Right atrium auricular region (tissue), 2 donors: ENCODE data around the gene PM20D2. TPM values are rescaled to one million over a fixed set of nuclear protein-coding genes. Genes with fewer than 3 reads are reported as not detected.

ENCODE experiments used
- DNase-seq: peaks from one replicate; pipeline ENCODE4 v3.0.0-alpha.2; 2019; ENCODE audit warnings: low spot score
- H3K27ac ChIP-seq, 2 donors: fragments of 200-600 bp; sonication (generic); 1 replicate in 1 of 2; 2 replicates in 1 of 2; pipeline ENCODE4 v1.5.1; 2016 to 2019
- H3K27me3 ChIP-seq, 2 donors: fragments of 200-600 bp; sonication (generic); one replicate each; pipeline versions ENCODE4 v1.5.1 to v1.6.0; 2017 to 2019
- H3K36me3 ChIP-seq: fragments of 200-600 bp; sonication (generic); one replicate; pipeline ENCODE4 v1.5.1; 2016
- H3K4me1 ChIP-seq, 2 donors: fragments of 200-600 bp; sonication (generic); one replicate each; pipeline versions ENCODE4 v1.5.1 to v1.6.0; 2017 to 2019
- H3K4me3 ChIP-seq, 2 donors: fragments of 200-600 bp; sonication (generic); 1 replicate in 1 of 2; 2 replicates in 1 of 2; pipeline ENCODE4 v1.5.1; 2017 to 2019; ENCODE audit warnings: mild to moderate bottlenecking in 1 of 2, moderate library complexity in 1 of 2
- H3K9me3 ChIP-seq, 2 donors: fragments of 200-600 bp; sonication (generic); one replicate each; pipeline ENCODE4 v1.5.1; 2019
- total RNA-seq, 2 donors: library from RNA; depleted of rRNA; stranded (reverse); fragments of >200 nt; gene quantifications; one replicate each; pipeline ENCODE4 v1.1.0, GENCODE V29; 2016
- TF ChIP-seq, protein P1 (sequence below), 2 donors: fragments of 200-600 bp; sonication (generic); IDR thresholded peaks; one replicate each; pipeline ENCODE4 v1.5.1; 2019; ENCODE audit warnings: antibody characterized with exemption in 2 of 2

The PM20D2 gene
- total RNA-seq, 2 donors from 2014 or later, result 13.3 to 15.5 TPM

DNA sequence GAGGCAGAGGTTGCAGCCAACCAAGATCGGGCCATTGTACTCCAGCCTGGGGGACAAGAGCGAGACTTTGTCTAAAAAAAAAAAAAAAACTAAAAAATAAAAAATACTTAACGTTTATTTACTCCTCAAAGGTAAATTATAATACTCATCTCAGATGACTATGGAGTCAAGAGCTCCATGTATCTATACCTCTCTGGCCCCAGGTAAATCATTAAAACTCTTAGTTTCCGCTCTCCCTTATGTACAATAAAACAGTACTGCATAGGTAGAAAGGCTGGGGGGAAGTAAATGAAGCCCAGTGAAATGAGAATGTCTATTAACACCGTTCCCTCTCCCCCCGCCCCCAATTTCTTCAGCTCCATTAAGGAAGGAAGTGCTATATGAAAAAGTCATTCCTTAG lies 29.2 kb upstream of the PM20D2 start:
- Histone ChIP-seq H3K9me3 (no peaks in the 10 kb centered on the region), H3K4me1 (peaks cover 0 to 8% of the 10 kb centered on the region in 2 donors), H3K27ac (no peak overlapping the region), H3K36me3 (no peaks in the 10 kb centered on the region), H3K27me3 (no peaks in the 10 kb centered on the region), H3K4me3 (peak overlapping the region in 1 of 2 donors; percentile 77)
- DNase-seq, result no peak
- TF ChIP-seq, protein P1, sequence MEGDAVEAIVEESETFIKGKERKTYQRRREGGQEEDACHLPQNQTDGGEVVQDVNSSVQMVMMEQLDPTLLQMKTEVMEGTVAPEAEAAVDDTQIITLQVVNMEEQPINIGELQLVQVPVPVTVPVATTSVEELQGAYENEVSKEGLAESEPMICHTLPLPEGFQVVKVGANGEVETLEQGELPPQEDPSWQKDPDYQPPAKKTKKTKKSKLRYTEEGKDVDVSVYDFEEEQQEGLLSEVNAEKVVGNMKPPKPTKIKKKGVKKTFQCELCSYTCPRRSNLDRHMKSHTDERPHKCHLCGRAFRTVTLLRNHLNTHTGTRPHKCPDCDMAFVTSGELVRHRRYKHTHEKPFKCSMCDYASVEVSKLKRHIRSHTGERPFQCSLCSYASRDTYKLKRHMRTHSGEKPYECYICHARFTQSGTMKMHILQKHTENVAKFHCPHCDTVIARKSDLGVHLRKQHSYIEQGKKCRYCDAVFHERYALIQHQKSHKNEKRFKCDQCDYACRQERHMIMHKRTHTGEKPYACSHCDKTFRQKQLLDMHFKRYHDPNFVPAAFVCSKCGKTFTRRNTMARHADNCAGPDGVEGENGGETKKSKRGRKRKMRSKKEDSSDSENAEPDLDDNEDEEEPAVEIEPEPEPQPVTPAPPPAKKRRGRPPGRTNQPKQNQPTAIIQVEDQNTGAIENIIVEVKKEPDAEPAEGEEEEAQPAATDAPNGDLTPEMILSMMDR (IDR thresholded peaks at IDR 0.05), result no peak

DNA sequence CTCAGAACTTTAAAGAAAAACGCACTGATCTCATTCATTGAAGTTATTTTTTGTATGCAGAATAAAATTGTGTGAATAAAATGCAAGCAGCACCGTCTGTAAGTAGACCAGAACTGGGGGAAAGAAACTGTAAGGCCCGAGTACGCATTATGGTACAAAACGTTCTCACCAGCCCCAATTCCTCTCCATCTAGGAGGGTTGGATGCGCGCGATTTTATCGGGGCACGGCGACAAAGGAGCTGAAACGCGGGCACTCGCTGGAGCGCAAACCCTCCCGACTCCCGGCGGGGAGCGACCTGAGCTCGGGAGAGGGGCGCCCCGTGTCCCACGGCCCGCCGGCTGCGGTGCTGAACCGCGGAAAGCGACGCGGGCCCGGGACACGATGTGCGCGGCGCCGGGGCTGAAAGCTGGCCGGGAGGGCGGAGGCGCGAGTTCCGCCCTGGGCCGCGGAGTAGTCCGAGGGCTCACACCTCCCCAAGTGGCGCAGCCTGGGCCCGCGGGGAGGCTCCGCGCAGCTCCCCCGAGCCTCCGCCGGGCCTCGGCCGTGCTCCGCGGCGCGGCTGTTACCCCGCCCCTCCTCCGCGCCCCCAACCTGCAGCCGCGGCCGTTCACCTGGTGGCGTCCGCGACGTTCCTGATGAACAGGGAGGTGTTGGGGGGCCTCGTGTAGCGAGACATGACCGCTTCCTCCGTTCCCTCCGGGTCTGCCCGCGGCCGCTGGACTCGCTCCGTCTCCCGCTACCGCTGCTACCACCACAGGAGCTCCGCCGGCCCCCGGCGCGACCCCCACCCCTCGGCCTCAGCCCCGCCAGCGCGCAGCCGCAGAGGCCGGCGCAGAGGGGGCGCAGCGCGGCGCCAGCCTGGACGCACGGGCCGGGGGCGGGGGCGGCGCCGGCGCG lies 28.4 kb upstream of the PM20D2 start, which contains the start of gene SRSF12:
Gene SRSF12 (minus strand): TSS at position 861 of the 898 bp plus-strand sequence. CDS start 184 bp downstream, at position 677.
- DNase-seq, result no peak
- H3K27ac ChIP-seq, result peak within 1 kb of the TSS in 1 of 2 donors; percentile 40

DNA sequence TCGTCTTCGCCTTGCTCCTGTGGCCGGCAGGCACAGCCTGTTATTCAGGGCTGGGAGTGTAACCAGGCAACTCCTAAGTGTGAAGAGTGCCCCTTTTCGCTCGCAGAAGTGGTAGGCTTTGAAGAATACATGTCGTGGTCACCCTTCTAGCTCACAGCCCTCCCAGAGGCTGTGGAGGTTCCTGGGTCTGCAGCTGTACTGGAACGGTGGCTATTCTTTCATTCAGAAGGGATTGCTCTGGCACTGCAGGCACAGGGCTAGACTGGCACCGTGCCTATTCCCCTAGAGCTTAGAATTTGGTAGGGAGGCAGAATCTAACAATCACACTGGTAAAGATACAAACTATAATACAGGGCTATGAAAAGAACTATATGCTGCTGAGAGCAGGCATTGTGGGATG lies 26.9 kb upstream of the PM20D2 start:
- Histone ChIP-seq H3K4me3 (no peak overlapping the region), H3K36me3 (no peaks in the 10 kb centered on the region), H3K27ac (no peak overlapping the region), H3K4me1 (peaks cover 0 to 8% of the 10 kb centered on the region in 2 donors), H3K27me3 (no peaks in the 10 kb centered on the region), H3K9me3 (no peaks in the 10 kb centered on the region)
- no peak for DNase-seq
- TF ChIP-seq, protein P1 (IDR thresholded peaks at IDR 0.05), result no peak

More for the DNA sequence above, 28.4 kb upstream of the PM20D2 start, which contains the start of gene SRSF12:
- TF ChIP-seq, protein P1 (IDR thresholded peaks at IDR 0.05), result peak in 1 of 2 donors; percentile 35
- Histone ChIP-seq H3K36me3 (no peaks in the 10 kb centered on the region), H3K4me1 (peaks cover 0 to 8% of the 10 kb centered on the region in 2 donors), H3K4me3 (peak within 1 kb of the TSS; percentile 65 to 77), H3K9me3 (no peaks in the 10 kb centered on the region), H3K27me3 (no peaks in the 10 kb centered on the region)

DNA sequence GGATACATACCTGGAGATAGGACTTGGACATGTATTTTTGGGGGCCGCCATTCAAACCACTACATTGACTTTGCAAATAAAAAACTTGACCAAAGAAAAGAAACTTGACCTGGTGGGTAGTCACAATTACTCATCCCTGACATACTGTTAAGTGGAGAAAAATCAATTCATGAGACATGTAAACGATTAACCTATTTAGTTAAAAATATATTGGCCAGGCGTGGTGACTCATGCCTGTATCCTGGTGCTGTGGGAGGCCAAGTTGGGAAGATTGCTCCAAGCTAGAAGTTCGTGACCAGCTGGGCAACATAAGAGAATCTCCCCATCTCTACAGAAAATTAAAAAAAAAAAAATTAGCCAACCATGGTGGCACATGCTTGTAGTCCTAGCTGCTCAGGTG lies 25.5 kb upstream of the PM20D2 start:
- Histone ChIP-seq H3K4me1 (peaks cover 0 to 8% of the 10 kb centered on the region in 2 donors), H3K27me3 (no peaks in the 10 kb centered on the region), H3K4me3 (no peak overlapping the region), H3K9me3 (no peaks in the 10 kb centered on the region), H3K27ac (no peak overlapping the region), H3K36me3 (no peaks in the 10 kb centered on the region)
- TF ChIP-seq, protein P1 (IDR thresholded peaks at IDR 0.05), result no peak
- no peak for DNase-seq

DNA sequence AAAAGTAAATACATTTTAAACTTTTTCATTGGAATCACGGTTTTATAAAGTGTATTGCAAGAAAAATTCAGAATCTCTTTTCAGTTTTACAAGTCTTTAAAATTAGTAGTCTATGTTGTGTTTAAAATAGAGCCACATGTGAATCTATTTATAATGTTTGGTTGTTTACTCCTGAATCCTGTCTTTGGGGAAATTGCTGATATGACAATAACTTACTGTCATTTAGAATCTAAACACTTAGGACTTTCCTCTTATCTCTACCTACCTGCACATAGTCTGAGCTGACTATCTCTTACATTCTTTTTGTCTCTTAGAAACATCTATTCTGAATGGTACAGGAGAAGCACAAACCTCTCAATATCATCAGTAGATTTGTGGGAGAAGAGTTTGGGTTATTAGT lies 23.9 kb upstream of the PM20D2 start:
- TF ChIP-seq, protein P1 (IDR thresholded peaks at IDR 0.05), result no peak

More for the DNA sequence above, 23.9 kb upstream of the PM20D2 start:
- H3K9me3 ChIP-seq, result no peaks in the 10 kb centered on the region
- no peak for DNase-seq
- no peaks in the 10 kb centered on the region for H3K27me3 ChIP-seq
- H3K36me3 ChIP-seq, result no peaks in the 10 kb centered on the region
- peaks cover 0 to 4% of the 10 kb centered on the region in 2 donors for H3K4me1 ChIP-seq
- H3K27ac ChIP-seq, result no peak overlapping the region
- H3K4me3 ChIP-seq, result no peak overlapping the region
